Stimulated activated CD8-positive, alpha-beta memory T cell treated with anti-CD3 and anti-CD28 coated beads, Interleukin-4, amount 100 ng/mL, for 1 hour (primary cell): ENCODE data around the gene CD74.

Experiments used
- DNase-seq, 2 donors: peaks; one replicate each; pipeline ENCODE4 v3.0.0-alpha.2; 2020; ENCODE audit warnings: low read depth in 2 of 2, low spot score in 1 of 2

CD74 gene

GRCh38 chr5:150410524-150411244, 2.0 kb downstream of the CD74 start:
- DNase-seq: no peak

DNA sequence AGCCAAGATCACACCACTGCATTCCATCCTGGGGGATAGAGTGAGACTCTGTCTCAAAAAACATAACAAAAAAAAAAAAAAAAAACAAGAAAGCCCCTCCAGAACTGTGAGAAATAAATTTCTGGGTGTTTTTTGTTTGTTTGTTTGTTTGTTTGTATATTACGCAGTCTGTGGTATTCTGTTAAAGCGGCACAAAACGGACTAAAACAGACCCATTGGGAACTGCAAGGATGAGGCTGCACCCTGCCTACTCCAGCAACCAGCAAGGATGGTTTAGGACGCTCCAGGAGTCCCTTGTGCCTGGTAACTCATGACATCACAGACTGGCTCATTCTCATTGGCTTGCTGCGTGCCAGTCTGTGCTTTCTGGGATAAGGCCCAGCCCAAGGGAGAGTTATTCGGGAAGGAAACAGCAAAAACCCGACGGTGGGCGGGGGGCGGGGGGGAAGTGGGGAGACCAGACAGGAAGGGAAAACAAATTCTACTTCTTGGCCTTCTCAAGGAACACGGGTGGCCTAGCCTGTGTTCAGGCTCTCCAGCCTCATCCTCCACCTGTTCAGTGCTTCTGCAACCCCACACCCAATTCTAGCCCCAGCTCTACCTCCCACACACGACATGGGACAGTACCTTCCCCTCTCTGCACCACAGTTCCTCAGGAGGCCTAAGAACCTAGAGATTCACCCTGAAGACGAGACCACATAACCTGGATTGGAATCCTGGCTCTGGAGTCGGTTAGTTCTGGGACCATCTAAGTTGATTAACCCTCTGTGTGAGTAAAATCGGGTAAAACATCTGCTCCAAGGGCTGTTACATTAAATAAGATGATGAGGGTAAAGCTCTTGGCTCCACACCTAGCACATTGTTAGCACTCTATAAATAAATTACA, 2.8 kb downstream of the CD74 start:
- DNase-seq: no peak

- DNase-seq: no peak
Measured at GRCh38 chr5:150408231-150408943, 4.3 kb downstream of the CD74 start.

DNA sequence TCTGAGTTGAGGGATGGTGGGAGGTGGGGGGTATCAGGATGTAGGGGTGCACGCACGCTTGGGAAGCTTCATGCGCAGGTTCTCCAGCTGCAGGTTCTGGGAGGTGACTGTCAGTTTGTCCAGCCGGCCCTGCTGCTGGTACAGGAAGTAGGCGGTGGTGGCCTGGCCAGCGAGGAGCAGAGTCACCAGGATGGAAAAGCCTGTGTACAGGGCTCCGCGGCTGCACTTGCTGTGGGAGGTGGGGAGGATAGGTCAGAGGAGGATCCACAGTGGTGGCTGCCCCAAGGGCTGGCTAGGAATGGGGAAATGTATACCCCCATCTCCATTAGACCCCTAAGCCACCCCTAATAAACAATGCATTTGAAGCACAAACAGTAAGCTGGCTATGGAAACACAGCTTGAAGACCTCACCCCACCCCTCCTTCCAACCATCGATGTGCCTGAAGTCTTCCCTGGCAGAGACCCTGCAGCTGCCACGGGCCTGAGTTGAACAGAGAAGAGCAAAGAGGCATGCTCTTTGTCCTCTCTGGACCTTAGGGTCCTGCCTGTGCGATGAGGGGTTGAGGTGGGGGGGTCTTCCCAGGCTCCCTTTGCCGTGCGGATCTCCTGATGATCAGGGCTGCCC, 5.5 kb downstream of the CD74 start:
- DNase-seq: no peak

DNA sequence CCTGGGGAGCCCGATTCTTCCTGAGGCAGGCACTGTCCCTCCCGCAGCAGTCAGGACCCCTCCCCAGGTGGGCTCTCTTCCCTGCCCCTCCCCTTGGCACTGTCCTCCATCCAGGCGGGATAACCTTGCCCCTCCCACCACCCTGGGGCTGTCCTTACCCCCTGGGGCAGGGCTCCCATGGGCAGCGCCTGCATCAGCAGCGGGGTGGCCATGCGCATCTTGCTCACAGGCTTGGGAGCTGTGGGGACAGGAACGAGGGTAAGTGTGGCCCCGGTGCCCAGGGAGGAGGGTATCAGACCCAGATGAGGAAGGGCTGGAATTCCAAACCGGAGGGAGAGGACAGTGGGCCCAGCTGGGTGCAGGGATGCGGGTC, 6.0 kb downstream of the CD74 start:
- no peak for DNase-seq

- no peak for DNase-seq
Measured at GRCh38 chr5:150406103-150406722, 6.5 kb downstream of the CD74 start.

- DNase-seq: no peak
Measured at GRCh38 chr5:150404941-150405816, 7.5 kb downstream of the CD74 start.

- no peak for DNase-seq
Measured at GRCh38 chr5:150404535-150404934, 8.2 kb downstream of the CD74 start.

DNA sequence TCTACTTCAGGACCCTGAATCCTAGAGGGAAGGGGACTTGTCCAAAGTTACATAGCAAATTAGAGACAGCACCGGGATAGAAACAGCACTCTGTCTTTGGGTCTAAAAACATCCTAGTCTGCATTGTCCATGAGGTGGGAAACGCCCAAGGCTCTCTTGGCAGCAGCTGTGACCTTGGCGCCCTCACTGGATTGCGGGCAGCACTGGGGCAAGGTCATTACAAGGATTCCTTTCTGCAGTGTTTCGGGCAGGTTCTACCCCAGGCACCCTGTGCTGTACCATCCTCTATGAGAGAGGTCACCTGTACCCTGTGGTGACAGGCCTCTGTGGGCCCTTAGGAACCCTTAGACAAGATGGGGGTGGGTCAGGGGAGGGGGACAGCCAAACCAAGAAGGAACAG, 8.6 kb downstream of the CD74 start:
- DNase-seq: no peak

DNA sequence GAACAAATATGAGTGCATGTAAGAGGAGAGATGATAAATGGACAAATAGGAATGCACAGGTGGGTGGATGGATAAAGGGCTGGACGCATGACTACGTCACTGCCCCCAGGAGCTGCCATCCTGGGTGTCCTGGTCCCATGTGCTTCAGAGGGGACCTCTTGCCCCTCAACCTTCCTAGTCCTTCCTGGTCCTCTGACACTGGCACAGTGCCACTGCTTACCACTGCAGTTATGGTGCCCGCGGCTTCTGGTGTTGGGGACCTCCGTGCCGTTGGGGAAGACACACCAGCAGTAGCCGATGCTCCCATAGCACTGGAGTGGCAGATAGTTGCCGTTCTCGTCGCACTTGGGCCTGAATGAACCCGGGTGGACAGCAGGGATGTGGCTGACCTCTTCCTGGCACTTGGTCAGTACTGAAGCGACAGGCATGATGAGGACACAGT, 9.8 kb downstream of the CD74 start:
- DNase-seq: no peak

DNA sequence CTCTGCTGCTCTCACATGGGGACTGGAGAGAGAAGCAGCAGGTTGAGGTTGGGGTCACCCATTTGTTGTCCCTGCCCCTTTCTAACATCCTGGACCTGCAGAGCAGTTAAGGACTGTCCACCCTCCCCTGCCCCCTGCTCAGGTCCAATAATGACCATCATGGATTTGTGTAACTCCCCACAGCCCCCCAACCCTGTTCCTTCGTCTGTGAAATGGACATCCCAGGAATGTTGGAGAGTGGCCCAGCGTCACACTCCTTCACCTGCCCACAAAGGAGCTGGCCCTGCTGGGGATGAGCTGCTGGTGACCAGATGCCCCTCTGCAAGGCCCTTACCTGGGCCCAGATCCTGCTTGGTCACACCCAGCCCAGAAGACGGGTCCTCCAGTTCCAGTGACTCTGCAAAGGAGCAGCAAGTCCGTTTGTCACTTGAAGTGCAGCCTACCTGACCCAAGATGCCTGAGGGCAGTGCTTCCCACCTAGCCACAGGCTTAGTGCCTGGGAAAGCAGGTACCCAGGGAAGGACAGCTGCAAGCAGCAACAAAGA, 10.4 kb downstream of the CD74 start:
- DNase-seq: no peak

DNA sequence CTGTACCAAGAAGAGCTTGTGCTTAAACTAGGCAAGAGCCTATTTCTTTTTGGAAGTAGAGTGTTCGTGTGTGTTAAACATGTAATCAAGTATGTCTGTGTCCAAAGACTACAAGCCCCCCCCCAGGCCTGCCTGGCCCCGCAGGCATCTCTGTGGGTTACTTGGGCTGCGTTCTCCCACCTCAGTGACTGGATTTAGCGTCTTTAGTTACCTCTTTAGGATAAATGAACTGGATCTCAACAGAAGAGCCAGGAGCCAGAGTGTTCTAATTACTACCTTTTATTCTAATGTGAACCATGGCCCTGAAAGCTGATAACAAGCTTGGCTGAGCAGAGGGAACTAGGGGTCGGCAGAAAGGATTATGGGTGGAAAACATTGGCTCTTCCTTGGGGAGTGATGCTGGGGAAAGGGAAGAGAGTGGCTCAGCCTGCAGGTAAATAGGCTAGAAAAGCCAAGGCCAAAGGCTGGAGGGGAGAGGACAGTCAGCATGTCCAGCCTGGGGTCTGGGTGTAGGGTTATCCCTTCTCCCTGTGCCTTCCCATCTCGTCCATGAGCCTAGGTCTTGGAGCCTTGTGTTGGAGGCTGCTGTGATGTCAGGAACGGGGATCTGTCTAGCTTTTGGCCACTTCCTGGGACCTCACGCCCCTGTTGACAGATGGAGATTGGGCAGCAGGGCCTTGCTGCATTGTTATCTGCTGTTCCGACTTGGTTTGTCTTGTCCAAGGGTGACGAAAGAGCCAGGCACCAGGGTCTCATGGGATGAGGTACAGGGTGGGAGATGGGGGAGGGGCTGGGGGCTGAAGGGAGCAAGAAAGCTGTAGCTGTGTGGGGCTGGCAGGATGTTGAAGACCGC, 11.1 kb downstream of the CD74 start:
- no peak for DNase-seq

- no peak for DNase-seq
Measured at GRCh38 chr5:150401076-150401375, 11.7 kb downstream of the CD74 start.

DNA sequence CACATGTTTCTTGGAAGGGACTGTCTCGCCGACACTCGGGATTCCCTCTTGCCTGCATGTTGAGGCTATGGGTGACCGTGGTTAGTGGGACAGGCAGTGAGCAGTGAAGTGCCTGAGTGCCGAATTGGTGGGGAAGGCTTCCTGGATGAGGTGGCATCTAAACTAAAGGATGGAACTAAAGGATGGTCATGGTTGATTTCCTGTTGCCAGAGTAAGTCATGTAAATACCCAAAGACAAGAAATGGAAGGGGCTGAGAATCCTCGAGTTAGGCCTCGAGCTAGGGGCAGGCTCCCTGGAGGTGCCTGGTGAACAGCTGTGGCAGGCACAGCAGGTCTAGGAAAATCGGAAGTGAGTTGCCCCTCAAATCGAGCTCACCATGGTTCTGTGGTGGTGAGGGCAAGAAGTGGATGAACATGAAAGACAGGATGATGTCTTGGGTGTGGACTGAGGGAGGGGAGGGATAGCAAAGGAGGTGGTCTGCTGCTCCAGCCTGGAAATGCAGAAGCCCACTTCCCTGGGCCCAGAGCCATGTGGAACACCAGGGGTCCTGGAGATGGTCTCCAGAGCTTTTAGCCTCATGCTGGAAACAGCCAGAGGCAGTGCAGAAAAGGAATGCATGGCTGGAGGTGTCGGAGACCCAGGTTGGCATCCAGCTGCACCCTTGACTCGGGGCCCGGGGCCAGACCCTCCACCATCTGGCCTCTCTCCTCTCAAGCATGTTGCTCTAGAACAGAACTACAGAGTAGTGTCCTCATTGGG, 12.2 kb downstream of the CD74 start:
- no peak for DNase-seq

GRCh38 chr5:150399524-150400211, 13.0 kb downstream of the CD74 start:
- DNase-seq: no peak

DNA sequence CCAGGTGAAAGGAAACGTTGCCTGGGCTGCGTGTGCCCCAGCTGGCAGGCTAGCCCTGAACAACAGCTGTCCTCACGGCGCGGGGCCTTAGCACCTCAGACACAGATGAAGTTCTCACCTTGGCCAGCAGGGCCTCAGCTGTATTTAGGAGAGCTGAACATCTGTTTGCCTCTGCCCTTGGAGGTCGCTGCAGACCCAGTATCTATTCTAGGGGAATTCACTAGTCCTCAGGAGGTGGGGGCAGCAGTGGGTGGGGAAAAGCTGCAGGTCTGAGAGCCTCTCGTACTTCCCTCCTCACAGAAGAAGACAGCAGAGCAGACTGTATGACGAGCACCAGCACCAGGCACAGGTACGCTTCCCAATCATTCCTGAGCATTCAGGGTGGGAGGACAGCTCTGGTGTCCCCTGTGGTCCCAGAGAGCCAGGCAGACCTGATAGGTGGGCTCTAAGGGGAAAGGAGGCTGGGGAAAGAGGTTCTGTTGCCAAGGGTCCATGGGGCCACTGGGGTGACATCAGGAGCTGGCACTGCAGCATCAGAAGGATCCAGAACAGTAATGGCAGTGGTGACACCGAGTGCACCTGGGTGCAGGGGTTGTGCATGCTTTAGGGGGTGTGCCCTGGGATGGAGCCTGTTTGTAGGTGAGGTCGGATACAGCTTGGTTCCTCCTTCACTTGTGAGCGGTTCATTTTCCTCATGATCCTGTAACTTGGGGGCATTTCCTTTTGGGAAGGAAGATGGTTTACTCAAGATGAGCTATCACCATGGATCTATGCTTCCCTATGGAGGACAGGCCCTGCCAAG, 13.8 kb downstream of the CD74 start:
- no peak for DNase-seq
